ENCODE measurements around the gene TBC1D19. TPM values are rescaled to one million over a fixed set of nuclear protein-coding genes. Genes with fewer than 3 reads are reported as not detected.
"Not testable (repeated sequence)": the region's sequence is repeated elsewhere in the genome, so short reads cannot be mapped to it uniquely, and the experiment has no call there.

Gene TBC1D19
- total and polyA plus RNA-seq, 4 donors: 14.2 to 81.6 (median 24.3) TPM

- Histone ChIP-seq H3K36me3 (ENCODE audit: control insufficient read depth, insufficient read depth, low read length) (no peaks in the 10 kb centered on the region), H3K4me1 (ENCODE audit: control insufficient read depth, insufficient read depth, low read length) (no peaks in the 10 kb centered on the region), H3K27me3 (ENCODE audit: control insufficient read depth, insufficient read depth, low read length) (no peaks in the 10 kb centered on the region), H3K4me3 (ENCODE audit: low read depth, low read length) (no peak overlapping the region), H3K9me3 (ENCODE audit: control insufficient read depth, insufficient read depth, low read length) (no peaks in the 10 kb centered on the region), H3K27ac (ENCODE audit: low read depth, low read length) (no peak overlapping the region)
- DNase-seq (ENCODE audit: low read depth in 4 of 6, low spot score in 6 of 6): no peak
- WGBS (ENCODE audit: insufficient coverage): 100% methylated on average over 1 of the region's 2 CpGs
Measured at GRCh38 chr4:26647523-26648224, 63.8 kb downstream of the TBC1D19 start.

- H3K36me3 ChIP-seq (ENCODE audit: control insufficient read depth, insufficient read depth, low read length): no peaks in the 10 kb centered on the region
- no CpG with 5 or more reads among the region's 1 CpG for WGBS (ENCODE audit: insufficient coverage)
- no peaks in the 10 kb centered on the region for H3K4me1 ChIP-seq (ENCODE audit: control insufficient read depth, insufficient read depth, low read length)
- H3K27me3 ChIP-seq (ENCODE audit: control insufficient read depth, insufficient read depth, low read length): no peaks in the 10 kb centered on the region
- no peak overlapping the region for H3K27ac ChIP-seq (ENCODE audit: low read depth, low read length)
- no peaks in the 10 kb centered on the region for H3K9me3 ChIP-seq (ENCODE audit: control insufficient read depth, insufficient read depth, low read length)
- DNase-seq (ENCODE audit: low read depth in 4 of 6, low spot score in 6 of 6): no peak
- H3K4me3 ChIP-seq (ENCODE audit: low read depth, low read length): no peak overlapping the region
Measured at GRCh38 chr4:26648260-26648659, 64.4 kb downstream of the TBC1D19 start.

DNA sequence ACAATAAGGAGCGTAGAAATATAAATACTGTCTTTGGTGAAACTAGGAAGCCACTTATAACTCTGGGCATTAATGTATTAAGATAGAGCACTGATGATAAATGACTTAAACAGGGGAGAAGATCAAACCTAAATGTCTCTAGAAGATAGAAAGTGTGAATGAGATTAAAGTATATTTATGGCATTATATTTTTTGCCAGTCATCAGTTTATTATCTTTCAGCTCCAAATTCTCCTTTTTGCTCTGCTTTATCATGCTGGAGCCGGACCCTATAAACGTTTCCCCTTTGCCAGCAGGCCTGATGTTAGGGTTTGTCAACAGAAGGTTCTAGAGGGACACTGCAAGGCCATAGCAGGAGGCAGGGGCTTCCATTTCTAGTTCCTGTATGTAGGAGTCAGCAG is 76.4 kb downstream of the TBC1D19 start:
- no peaks in the 10 kb centered on the region for H3K4me1 ChIP-seq (ENCODE audit: control insufficient read depth, insufficient read depth, low read length)
- WGBS (ENCODE audit: insufficient coverage): no CpG with 5 or more reads among the region's 3 CpGs

DNA sequence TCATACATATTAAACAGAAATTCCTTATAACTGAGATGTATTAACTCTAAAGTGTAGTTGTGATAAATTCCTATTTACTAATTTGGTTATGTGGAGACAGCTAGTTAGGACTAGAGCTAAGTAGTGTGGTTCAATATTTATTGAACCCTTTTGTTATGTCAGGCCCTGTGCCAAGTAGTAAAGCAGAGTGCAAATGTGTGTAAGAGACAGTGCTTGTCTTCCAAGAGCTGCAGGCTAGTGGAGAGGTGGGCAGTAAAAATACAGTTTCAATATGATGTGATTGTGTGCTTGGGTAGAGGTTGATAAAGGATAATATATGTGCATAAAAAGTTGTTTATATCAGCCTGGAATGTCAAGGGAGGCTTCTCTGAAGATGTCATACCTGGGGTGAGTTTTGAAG is 80.0 kb downstream of the TBC1D19 start:
- no peaks in the 10 kb centered on the region for H3K9me3 ChIP-seq (ENCODE audit: control insufficient read depth, insufficient read depth, low read length)
- H3K36me3 ChIP-seq (ENCODE audit: control insufficient read depth, insufficient read depth, low read length): no peaks in the 10 kb centered on the region
- no peaks in the 10 kb centered on the region for H3K4me1 ChIP-seq (ENCODE audit: control insufficient read depth, insufficient read depth, low read length)
- DNase-seq (ENCODE audit: low read depth in 4 of 6, low spot score in 6 of 6): no peak
- H3K27ac ChIP-seq (ENCODE audit: low read depth, low read length): no peak overlapping the region
- H3K4me3 ChIP-seq (ENCODE audit: low read depth, low read length): no peak overlapping the region
- no peaks in the 10 kb centered on the region for H3K27me3 ChIP-seq (ENCODE audit: control insufficient read depth, insufficient read depth, low read length)

More for the DNA sequence above, 76.4 kb downstream of the TBC1D19 start:
- no peaks in the 10 kb centered on the region for H3K36me3 ChIP-seq (ENCODE audit: control insufficient read depth, insufficient read depth, low read length)
- H3K4me3 ChIP-seq (ENCODE audit: low read depth, low read length): no peak overlapping the region
- DNase-seq (ENCODE audit: low read depth in 4 of 6, low spot score in 6 of 6): no peak
- H3K27me3 ChIP-seq (ENCODE audit: control insufficient read depth, insufficient read depth, low read length): no peaks in the 10 kb centered on the region
- no peak overlapping the region for H3K27ac ChIP-seq (ENCODE audit: low read depth, low read length)
- no peaks in the 10 kb centered on the region for H3K9me3 ChIP-seq (ENCODE audit: control insufficient read depth, insufficient read depth, low read length)

GRCh38 chr4:26670903-26671537 is 87.1 kb downstream of the TBC1D19 start:
- H3K27me3 ChIP-seq (ENCODE audit: control insufficient read depth, insufficient read depth, low read length): no peaks in the 10 kb centered on the region
- no peak overlapping the region for H3K4me3 ChIP-seq (ENCODE audit: low read depth, low read length)
- no peak for DNase-seq (ENCODE audit: low read depth in 4 of 6, low spot score in 6 of 6)
- WGBS (ENCODE audit: insufficient coverage): no CpG with 5 or more reads among the region's 2 CpGs
- no peaks in the 10 kb centered on the region for H3K36me3 ChIP-seq (ENCODE audit: control insufficient read depth, insufficient read depth, low read length)
- no peak overlapping the region for H3K27ac ChIP-seq (ENCODE audit: low read depth, low read length)
- no peaks in the 10 kb centered on the region for H3K4me1 ChIP-seq (ENCODE audit: control insufficient read depth, insufficient read depth, low read length)
- H3K9me3 ChIP-seq (ENCODE audit: control insufficient read depth, insufficient read depth, low read length): no peaks in the 10 kb centered on the region

- H3K4me1 ChIP-seq (ENCODE audit: control insufficient read depth, insufficient read depth, low read length); H3K4me3 ChIP-seq (ENCODE audit: low read depth, low read length); DNase-seq (ENCODE audit: low read depth in 4 of 6, low spot score in 6 of 6); H3K36me3 ChIP-seq (ENCODE audit: control insufficient read depth, insufficient read depth, low read length); H3K27ac ChIP-seq (ENCODE audit: low read depth, low read length); H3K27me3 ChIP-seq (ENCODE audit: control insufficient read depth, insufficient read depth, low read length): not testable (repeated sequence)
- WGBS (ENCODE audit: insufficient coverage): 100% methylated on average over 1 of the region's 1 CpG
- H3K9me3 ChIP-seq (ENCODE audit: control insufficient read depth, insufficient read depth, low read length): peaks cover 11% of the 10 kb centered on the region
Measured at GRCh38 chr4:26679040-26679695, 95.3 kb downstream of the TBC1D19 start.

- Histone ChIP-seq H3K27me3 (ENCODE audit: control insufficient read depth, insufficient read depth, low read length) (no peaks in the 10 kb centered on the region), H3K36me3 (ENCODE audit: control insufficient read depth, insufficient read depth, low read length) (no peaks in the 10 kb centered on the region), H3K9me3 (ENCODE audit: control insufficient read depth, insufficient read depth, low read length) (peaks cover 11% of the 10 kb centered on the region), H3K27ac (ENCODE audit: low read depth, low read length) (no peak overlapping the region), H3K4me3 (ENCODE audit: low read depth, low read length) (no peak overlapping the region), H3K4me1 (ENCODE audit: control insufficient read depth, insufficient read depth, low read length) (no peaks in the 10 kb centered on the region)
- 44% methylated on average over 1 of the region's 3 CpGs for WGBS (ENCODE audit: insufficient coverage)
- no peak for DNase-seq (ENCODE audit: low read depth in 4 of 6, low spot score in 6 of 6)
Measured at GRCh38 chr4:26682436-26682835, 98.6 kb downstream of the TBC1D19 start.

DNA sequence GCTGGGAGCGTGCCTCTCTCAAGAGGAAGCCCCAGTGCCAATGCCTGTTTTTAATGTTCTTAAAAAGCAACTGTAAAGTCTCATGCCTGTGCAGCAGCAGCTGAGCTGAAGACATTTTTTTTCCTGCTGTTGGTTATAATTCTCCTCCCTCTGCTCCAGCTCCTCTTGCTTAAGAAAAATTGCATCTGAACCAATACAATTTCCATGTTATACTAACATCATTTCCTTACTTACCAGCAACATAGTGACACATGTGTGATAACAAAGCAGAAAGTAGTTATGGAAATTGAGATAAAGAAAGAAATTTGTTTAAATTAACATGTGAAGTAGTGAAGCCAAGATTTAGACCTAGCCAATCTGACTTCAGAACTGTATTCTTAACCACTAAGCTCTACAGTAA is 101.4 kb downstream of the TBC1D19 start:
- Histone ChIP-seq H3K9me3 (ENCODE audit: control insufficient read depth, insufficient read depth, low read length) (peaks cover 2% of the 10 kb centered on the region), H3K27ac (ENCODE audit: low read depth, low read length) (no peak overlapping the region), H3K4me3 (ENCODE audit: low read depth, low read length) (no peak overlapping the region), H3K4me1 (ENCODE audit: control insufficient read depth, insufficient read depth, low read length) (no peaks in the 10 kb centered on the region), H3K36me3 (ENCODE audit: control insufficient read depth, insufficient read depth, low read length) (no peaks in the 10 kb centered on the region), H3K27me3 (ENCODE audit: control insufficient read depth, insufficient read depth, low read length) (no peaks in the 10 kb centered on the region)
- DNase-seq (ENCODE audit: low read depth in 4 of 6, low spot score in 6 of 6): peak in 1 of 6 donors; percentile 1
- 89% methylated on average over 1 of the region's 1 CpG for WGBS (ENCODE audit: insufficient coverage)

- DNase-seq (ENCODE audit: low read depth in 4 of 6, low spot score in 6 of 6): no peak
- peaks cover 3% of the 10 kb centered on the region for H3K9me3 ChIP-seq (ENCODE audit: control insufficient read depth, insufficient read depth, low read length)
- H3K27me3 ChIP-seq (ENCODE audit: control insufficient read depth, insufficient read depth, low read length): no peaks in the 10 kb centered on the region
- H3K36me3 ChIP-seq (ENCODE audit: control insufficient read depth, insufficient read depth, low read length): no peaks in the 10 kb centered on the region
- no peak overlapping the region for H3K4me3 ChIP-seq (ENCODE audit: low read depth, low read length)
- H3K4me1 ChIP-seq (ENCODE audit: control insufficient read depth, insufficient read depth, low read length): no peaks in the 10 kb centered on the region
- no peak overlapping the region for H3K27ac ChIP-seq (ENCODE audit: low read depth, low read length)
- no CpG with 5 or more reads among the region's 2 CpGs for WGBS (ENCODE audit: insufficient coverage)
Measured at GRCh38 chr4:26687728-26688127, 103.8 kb downstream of the TBC1D19 start.

- Histone ChIP-seq H3K9me3 (ENCODE audit: control insufficient read depth, insufficient read depth, low read length) (peaks cover 3% of the 10 kb centered on the region), H3K36me3 (ENCODE audit: control insufficient read depth, insufficient read depth, low read length) (no peaks in the 10 kb centered on the region), H3K4me3 (ENCODE audit: low read depth, low read length) (no peak overlapping the region), H3K4me1 (ENCODE audit: control insufficient read depth, insufficient read depth, low read length) (no peaks in the 10 kb centered on the region), H3K27me3 (ENCODE audit: control insufficient read depth, insufficient read depth, low read length) (no peaks in the 10 kb centered on the region), H3K27ac (ENCODE audit: low read depth, low read length) (no peak overlapping the region)
- 100% methylated on average over 1 of the region's 3 CpGs for WGBS (ENCODE audit: insufficient coverage)
- no peak for DNase-seq (ENCODE audit: low read depth in 4 of 6, low spot score in 6 of 6)
Measured at GRCh38 chr4:26690506-26690905, 106.6 kb downstream of the TBC1D19 start.
